Adipocyte (in vitro differentiated cells): ENCODE results near the gene PRPF40A.
A peak's percentile ranks its signal among the peaks of the same experiment; 100 is the strongest.
"Not testable (repeated sequence)": the region's sequence is repeated elsewhere in the genome, so short reads cannot be mapped to it uniquely, and the experiment has no call there.

ENCODE experiments used
- DNase-seq: peaks from one replicate; pipeline ENCODE4 v3.0.0-alpha.2; 2015; ENCODE audit warnings: low read depth
- H3K27me3 ChIP-seq: replicated peaks from 2 replicates; pipeline ENCODE4 v1.7.0; 2013; ENCODE audit warnings: mild to moderate bottlenecking, low read length, moderate library complexity; ENCODE audit not compliant: control insufficient read depth, insufficient read depth
- H3K36me3 ChIP-seq: 2 replicates; pipeline ENCODE4 v1.7.0; 2013; ENCODE audit warnings: low read length, mild to moderate bottlenecking, moderate library complexity; ENCODE audit not compliant: control insufficient read depth, insufficient read depth, severe bottlenecking
- H3K4me1 ChIP-seq: 2 replicates; pipeline ENCODE4 v1.7.0; 2013; ENCODE audit warnings: mild to moderate bottlenecking, low read length, moderate library complexity; ENCODE audit not compliant: control insufficient read depth, insufficient read depth
- H3K4me3 ChIP-seq: 2 replicates; pipeline ENCODE4 v1.7.0; 2013; ENCODE audit warnings: mild to moderate bottlenecking, low read length, moderate library complexity
- H3K9ac ChIP-seq: 2 replicates; pipeline ENCODE4 v1.7.0; 2013; ENCODE audit warnings: mild to moderate bottlenecking, low read length, moderate library complexity
- H3K9me3 ChIP-seq: 2 replicates; pipeline ENCODE4 v1.7.0; 2013; ENCODE audit warnings: mild to moderate bottlenecking, low read length, moderate library complexity; ENCODE audit not compliant: control insufficient read depth

Gene PRPF40A

GRCh38 chr2:152717228-152718075, at the start of gene PRPF40A:
Gene PRPF40A (minus strand): TSS chr2:152717461. CDS start chr2:152717439, 22 bp downstream.
- Histone ChIP-seq H3K9me3 (no peaks in the 10 kb centered on the region), H3K9ac (peak within 1 kb of the TSS; percentile 97), H3K4me1 (peaks cover 24% of the 10 kb centered on the region), H3K36me3 (peaks cover 28% of the 10 kb centered on the region), H3K27me3 (no peaks in the 10 kb centered on the region), H3K4me3 (peak within 1 kb of the TSS; percentile 99)
- peak; percentile 99 for DNase-seq

GRCh38 chr2:152766928-152767327, 49.7 kb upstream of the PRPF40A start:
- Histone ChIP-seq H3K9ac (no peak overlapping the region), H3K27me3 (no peaks in the 10 kb centered on the region), H3K4me1 (peaks cover 19% of the 10 kb centered on the region), H3K36me3 (no peaks in the 10 kb centered on the region), H3K9me3 (no peaks in the 10 kb centered on the region), H3K4me3 (no peak overlapping the region)
- DNase-seq: peak; percentile 31

- Histone ChIP-seq H3K4me3 (no peak overlapping the region), H3K9me3 (no peaks in the 10 kb centered on the region), H3K4me1 (peaks cover 21% of the 10 kb centered on the region), H3K27me3 (no peaks in the 10 kb centered on the region), H3K9ac (no peak overlapping the region), H3K36me3 (no peaks in the 10 kb centered on the region)
- no peak for DNase-seq
Measured at GRCh38 chr2:152763651-152764050, 46.4 kb upstream of the PRPF40A start.

GRCh38 chr2:152763208-152763607, 45.9 kb upstream of the PRPF40A start:
- not testable (repeated sequence) for H3K9ac ChIP-seq, H3K4me3 ChIP-seq, H3K36me3 ChIP-seq, DNase-seq, H3K9me3 ChIP-seq, H3K27me3 ChIP-seq
- H3K4me1 ChIP-seq: peaks cover 21% of the 10 kb centered on the region

- H3K27me3 ChIP-seq: no peaks in the 10 kb centered on the region
- peaks cover 7% of the 10 kb centered on the region for H3K36me3 ChIP-seq
- peak overlapping the region; percentile 51 for H3K4me3 ChIP-seq
- H3K4me1 ChIP-seq: peaks cover 20% of the 10 kb centered on the region
- H3K9me3 ChIP-seq: no peaks in the 10 kb centered on the region
- no peak overlapping the region for H3K9ac ChIP-seq
- DNase-seq: peak; percentile 76
Measured at GRCh38 chr2:152762202-152762601, 44.9 kb upstream of the PRPF40A start.

GRCh38 chr2:152761214-152761613, 44.0 kb upstream of the PRPF40A start:
- no peak for DNase-seq
- no peaks in the 10 kb centered on the region for H3K27me3 ChIP-seq
- no peak overlapping the region for H3K9ac ChIP-seq
- H3K4me3 ChIP-seq: no peak overlapping the region
- peaks cover 7% of the 10 kb centered on the region for H3K36me3 ChIP-seq
- peaks cover 13% of the 10 kb centered on the region for H3K4me1 ChIP-seq
- no peaks in the 10 kb centered on the region for H3K9me3 ChIP-seq

GRCh38 chr2:152759290-152760072, 42.2 kb upstream of the PRPF40A start:
- Histone ChIP-seq H3K27me3 (no peaks in the 10 kb centered on the region), H3K9me3 (no peaks in the 10 kb centered on the region), H3K9ac (no peak overlapping the region), H3K4me3 (no peak overlapping the region), H3K36me3 (peaks cover 7% of the 10 kb centered on the region), H3K4me1 (peaks cover 13% of the 10 kb centered on the region)
- no peak for DNase-seq

- no peak overlapping the region for H3K9ac ChIP-seq
- H3K9me3 ChIP-seq: no peaks in the 10 kb centered on the region
- DNase-seq: no peak
- H3K27me3 ChIP-seq: no peaks in the 10 kb centered on the region
- peaks cover 10% of the 10 kb centered on the region for H3K36me3 ChIP-seq
- no peak overlapping the region for H3K4me3 ChIP-seq
- no peaks in the 10 kb centered on the region for H3K4me1 ChIP-seq
Measured at GRCh38 chr2:152755029-152755428, 37.8 kb upstream of the PRPF40A start.

GRCh38 chr2:152747751-152748150, 30.5 kb upstream of the PRPF40A start:
- not testable (repeated sequence) for H3K4me3 ChIP-seq, H3K4me1 ChIP-seq, H3K9me3 ChIP-seq, H3K9ac ChIP-seq, H3K27me3 ChIP-seq, DNase-seq
- peaks cover 15% of the 10 kb centered on the region for H3K36me3 ChIP-seq

GRCh38 chr2:152743002-152743401, 25.7 kb upstream of the PRPF40A start:
- DNase-seq: peak; percentile 11

GRCh38 chr2:152740743-152741328, 23.6 kb upstream of the PRPF40A start:
- no peaks in the 10 kb centered on the region for H3K9me3 ChIP-seq
- peak; percentile 86 for DNase-seq
- no peak overlapping the region for H3K4me3 ChIP-seq
- H3K36me3 ChIP-seq: peaks cover 10% of the 10 kb centered on the region
- H3K27me3 ChIP-seq: no peaks in the 10 kb centered on the region
- H3K9ac ChIP-seq: no peak overlapping the region
- peaks cover 6% of the 10 kb centered on the region for H3K4me1 ChIP-seq

More at GRCh38 chr2:152743002-152743401, 25.7 kb upstream of the PRPF40A start:
- no peaks in the 10 kb centered on the region for H3K9me3 ChIP-seq
- H3K9ac ChIP-seq: no peak overlapping the region
- no peaks in the 10 kb centered on the region for H3K27me3 ChIP-seq
- H3K36me3 ChIP-seq: peaks cover 4% of the 10 kb centered on the region
- H3K4me3 ChIP-seq: no peak overlapping the region
- H3K4me1 ChIP-seq: no peaks in the 10 kb centered on the region
